ENCODE results near the gene ACAA1. TPM values are rescaled to one million over a fixed set of nuclear protein-coding genes. Genes with fewer than 3 reads are reported as not detected.

The ACAA1 gene
- total RNA-seq, result 10 to 100 TPM; 56.4 to 58.9 TPM
- 61.0 TPM for polyA plus RNA-seq (2013, experiment 1 of 2)
- polyA plus RNA-seq (2013, experiment 2 of 2), result 62.9 TPM
- 12.0 to 86.2 (median 42.6) reads per million in 172 experiments for total RNA-seq

GRCh38 chr3:38136777-38137614 is at the start of gene ACAA1:
Gene ACAA1 (minus strand): TSS chr3:38137127. CDS start chr3:38137035, 92 bp downstream.
- DNase-seq (peak; percentile 91 to 99 (median 96)), ATAC-seq (ENCODE audit: poor library complexity) (peak; percentile 84)
- Histone ChIP-seq H3K4me3 (ENCODE audit: low read length) (peak within 1 kb of the TSS; percentile 95), H3K27ac (ENCODE audit: low read depth in 1 of 2, low read length in 2 of 2) (peak within 1 kb of the TSS; percentile 80 to 83), H3K27me3 (ENCODE audit: control insufficient read depth in 1 of 2, insufficient read depth in 2 of 2, low read length in 2 of 2) (no peaks in the 10 kb centered on the region), H3K4me1 (ENCODE audit: insufficient read depth, low read length) (peaks cover 76% of the 10 kb centered on the region), H3K36me3 (ENCODE audit: insufficient read depth, low read length) (peaks cover 40% of the 10 kb centered on the region), H3K9me3 (ENCODE audit: control insufficient read depth in 1 of 2, insufficient read depth in 1 of 2, low read length in 2 of 2) (no peaks in the 10 kb centered on the region)
- Mint-ChIP-seq H3K36me3 (ENCODE audit: low read depth) (peaks cover 81% of the 10 kb centered on the region), H3K27ac (peak within 1 kb of the TSS; percentile 92), H3K4me3 (peak within 1 kb of the TSS; percentile 99), H3K4me1 (ENCODE audit: low read depth) (peaks cover 77% of the 10 kb centered on the region), H3K9me3 (no peaks in the 10 kb centered on the region), H3K27me3 (no peaks in the 10 kb centered on the region)
- ChIA-PET CTCF (interaction anchor here (0.8 to 1.5 kb wide), 2 partner anchors 28 to 98 kb away, joined by 4 to 13 read pairs; partner anchors contain the start of genes DLEC1 and OXSR1), POLR2A (interaction anchor here (0.6 to 4.8 kb wide), 19 partner anchors 11 to 1270 kb away, joined by 3 to 208 read pairs (median 4); partner anchors contain the start of genes DLEC1, OXSR1, PLCD1 and RPSA)
- no peak for TF ChIP-seq CTCF (IDR thresholded peaks at IDR 0.05)
- intact Hi-C loops (cut with DNase I, micrococcal nuclease), result loop anchor here (1.0 to 10.0 kb wide), 8 partner anchors 28 to 1268 kb away; partner anchors contain the start of genes DLEC1 (in 1 of the 2), EPM2AIP1 (in 1 of the 2), EXOG (in 1 of the 2) and MLH1 (in 1 of the 2)

- CTCF ChIA-PET, result no interaction called here
Observed at GRCh38 chr3:38177181-38177580, 40.3 kb upstream of the ACAA1 start.

More at GRCh38 chr3:38177181-38177580, 40.3 kb upstream of the ACAA1 start:
- intact Hi-C loops (cut with DNase I, micrococcal nuclease), result no loop called here
- H3K27ac ChIP-seq (ENCODE audit: low read depth in 1 of 2, low read length in 2 of 2), result no peak overlapping the region
- peaks cover 15% of the 10 kb centered on the region for H3K4me1 ChIP-seq (ENCODE audit: insufficient read depth, low read length)
- POLR2A ChIA-PET, result no interaction called here
- Mint-ChIP-seq H3K27me3 (no peaks in the 10 kb centered on the region), H3K27ac (peak overlapping the region; percentile 18), H3K4me1 (ENCODE audit: low read depth) (peaks cover 40% of the 10 kb centered on the region), H3K4me3 (no peak overlapping the region), H3K9me3 (no peaks in the 10 kb centered on the region), H3K36me3 (ENCODE audit: low read depth) (peaks cover 15% of the 10 kb centered on the region)
- H3K27me3 ChIP-seq (ENCODE audit: control insufficient read depth in 1 of 2, insufficient read depth in 2 of 2, low read length in 2 of 2), result no peaks in the 10 kb centered on the region
- H3K4me3 ChIP-seq (ENCODE audit: low read length), result no peak overlapping the region
- no peaks in the 10 kb centered on the region for H3K9me3 ChIP-seq (ENCODE audit: control insufficient read depth in 1 of 2, insufficient read depth in 1 of 2, low read length in 2 of 2)
- peaks cover 11% of the 10 kb centered on the region for H3K36me3 ChIP-seq (ENCODE audit: insufficient read depth, low read length)
- no peak for TF ChIP-seq CTCF (IDR thresholded peaks at IDR 0.05)
- no peak for ATAC-seq (ENCODE audit: poor library complexity)
- DNase-seq, result no peak
